Measurements from ENCODE around the gene TBC1D22A.
"Not testable (repeated sequence)": the region's sequence is repeated elsewhere in the genome, so short reads cannot be mapped to it uniquely, and the experiment has no call there.

Gene TBC1D22A

GRCh38 chr22:46813816-46814597 is 51.6 kb downstream of the TBC1D22A start:
- DNase-seq (ENCODE audit: low read depth), result peak; percentile 44

- DNase-seq (ENCODE audit: low read depth), result no peak
Measured at GRCh38 chr22:46815132-46815531, 52.7 kb downstream of the TBC1D22A start.

- no peak for DNase-seq (ENCODE audit: low read depth)
Measured at GRCh38 chr22:46815559-46815895, 53.1 kb downstream of the TBC1D22A start.

DNA sequence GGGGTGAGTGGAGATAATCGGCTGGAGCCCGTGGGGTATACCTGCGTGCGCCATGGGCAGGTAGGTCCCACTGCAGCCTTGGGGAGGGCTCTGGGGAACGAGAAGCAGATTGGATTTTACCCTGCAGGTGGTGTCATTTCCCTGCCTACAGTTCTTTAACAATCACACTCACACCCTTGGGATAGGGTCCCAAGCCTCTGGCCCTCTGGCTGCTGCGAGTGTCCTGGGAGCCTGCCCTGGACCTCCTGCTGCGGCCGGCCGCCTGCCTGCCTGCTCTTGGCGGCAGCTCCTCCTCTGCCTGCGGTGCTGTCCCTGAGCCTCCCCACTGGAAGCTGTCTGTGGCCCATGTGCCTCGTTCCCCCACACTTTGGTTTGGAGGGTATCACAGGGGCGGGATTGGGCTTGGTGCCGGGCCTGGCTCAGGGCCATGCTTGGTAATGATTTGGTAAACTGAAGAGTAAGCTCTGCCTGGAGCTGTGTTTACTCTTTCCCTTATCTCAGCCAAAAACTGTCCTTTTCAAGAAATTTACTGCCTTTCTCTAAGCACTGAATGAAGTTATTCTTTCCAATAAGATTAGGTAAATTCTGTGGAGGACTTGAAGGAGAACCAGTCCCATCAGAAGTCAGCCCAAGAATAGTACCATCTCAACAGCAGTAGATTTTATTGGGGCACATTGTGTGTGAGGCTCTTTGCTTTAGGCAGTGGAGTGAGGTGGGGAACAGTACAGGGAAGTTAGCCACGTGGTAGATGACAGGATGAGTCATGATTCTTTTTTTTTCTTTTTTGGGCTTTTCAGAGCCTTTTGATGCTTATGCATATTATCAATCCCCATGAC is 53.7 kb downstream of the TBC1D22A start:
- peak; percentile 66 for DNase-seq (ENCODE audit: low read depth)

DNA sequence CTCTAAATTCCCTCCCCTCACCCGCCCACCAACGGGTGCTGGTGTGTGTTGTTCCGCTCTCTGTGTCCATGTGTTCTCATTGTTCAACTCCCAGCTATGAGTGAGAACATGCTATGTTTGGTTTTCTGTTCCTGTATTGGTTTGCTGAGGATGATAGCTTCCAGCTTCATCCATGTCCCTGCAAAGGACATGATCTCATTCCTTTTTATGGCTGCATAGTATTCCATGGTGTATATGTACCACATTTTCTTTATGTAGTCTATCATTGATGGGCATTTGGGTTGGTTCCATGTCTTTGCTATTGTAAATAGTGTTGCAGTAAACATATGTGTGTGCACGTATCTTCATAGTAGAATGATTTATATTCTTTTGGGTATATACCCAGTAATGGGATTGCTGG is 54.9 kb downstream of the TBC1D22A start:
- DNase-seq (ENCODE audit: low read depth), result not testable (repeated sequence)

DNA sequence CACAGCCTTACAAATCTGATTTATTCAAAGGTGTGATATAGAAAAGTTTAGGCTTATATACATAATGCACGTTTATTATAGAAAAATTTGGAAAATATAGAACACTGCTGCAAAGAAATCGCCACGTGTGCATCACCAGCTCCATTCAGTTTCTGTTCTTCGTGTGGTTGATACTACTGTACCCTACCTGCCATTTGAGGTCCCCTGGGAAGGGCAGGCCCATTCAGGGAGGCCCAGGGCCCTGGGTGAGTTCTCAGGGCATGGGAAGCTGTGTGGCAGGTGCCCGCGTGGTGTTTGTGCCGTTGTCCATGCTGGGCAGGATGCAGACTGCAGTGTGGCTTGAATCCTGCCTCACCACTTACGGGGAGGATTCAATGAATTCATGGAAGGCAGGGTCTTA is 60.8 kb downstream of the TBC1D22A start:
- no peak for DNase-seq (ENCODE audit: low read depth)

DNA sequence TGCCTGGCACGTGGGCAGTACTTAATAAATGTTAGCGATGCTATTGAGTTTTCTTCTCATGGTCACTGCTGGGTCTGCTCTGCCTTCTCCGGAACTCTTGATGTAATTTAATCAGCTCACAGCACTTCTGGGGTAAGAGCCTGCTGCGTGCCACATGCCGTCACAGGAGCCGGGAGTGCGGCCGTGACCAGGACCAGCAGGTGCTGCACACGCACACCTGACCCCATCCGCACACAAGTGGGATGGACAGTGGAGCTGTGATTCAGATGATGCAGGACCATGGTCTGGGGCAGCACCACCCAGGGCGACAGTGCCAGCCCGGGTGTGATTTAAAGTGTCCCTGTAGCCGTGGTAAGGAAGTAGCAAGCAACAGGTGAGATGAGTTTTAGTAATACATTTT is 61.2 kb downstream of the TBC1D22A start:
- no peak for DNase-seq (ENCODE audit: low read depth)

- DNase-seq (ENCODE audit: low read depth), result no peak
Measured at GRCh38 chr22:46824344-46824909, 62.0 kb downstream of the TBC1D22A start.

DNA sequence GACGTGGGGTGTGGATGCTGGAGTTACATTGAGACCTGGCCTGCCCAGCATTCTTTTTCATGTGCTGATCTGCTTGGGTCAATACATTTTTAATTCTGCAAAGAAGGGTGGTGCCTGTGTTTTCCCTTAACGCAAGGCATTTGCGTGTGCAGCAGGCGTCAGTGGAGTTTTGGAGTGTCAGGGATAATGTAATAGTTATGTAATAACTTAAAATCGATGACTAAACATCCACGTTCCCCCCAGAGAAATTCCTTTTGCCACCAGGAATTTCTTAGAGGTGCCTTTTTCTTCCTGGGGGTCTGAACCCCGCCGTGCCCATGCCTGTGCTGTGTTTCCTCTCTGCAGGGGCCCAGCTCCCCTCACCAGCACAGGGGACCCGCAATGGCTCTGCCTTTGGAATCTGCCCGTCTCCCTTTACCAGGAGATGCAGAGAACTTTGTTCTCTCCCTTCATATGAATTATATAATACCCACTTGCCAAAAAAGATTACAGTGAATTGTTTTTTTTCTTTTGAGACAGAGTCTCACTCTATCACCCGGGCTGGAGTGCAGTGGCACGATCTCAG is 62.6 kb downstream of the TBC1D22A start:
- no peak for DNase-seq (ENCODE audit: low read depth)

GRCh38 chr22:46826438-46827135 is 64.1 kb downstream of the TBC1D22A start:
- no peak for DNase-seq (ENCODE audit: low read depth)

DNA sequence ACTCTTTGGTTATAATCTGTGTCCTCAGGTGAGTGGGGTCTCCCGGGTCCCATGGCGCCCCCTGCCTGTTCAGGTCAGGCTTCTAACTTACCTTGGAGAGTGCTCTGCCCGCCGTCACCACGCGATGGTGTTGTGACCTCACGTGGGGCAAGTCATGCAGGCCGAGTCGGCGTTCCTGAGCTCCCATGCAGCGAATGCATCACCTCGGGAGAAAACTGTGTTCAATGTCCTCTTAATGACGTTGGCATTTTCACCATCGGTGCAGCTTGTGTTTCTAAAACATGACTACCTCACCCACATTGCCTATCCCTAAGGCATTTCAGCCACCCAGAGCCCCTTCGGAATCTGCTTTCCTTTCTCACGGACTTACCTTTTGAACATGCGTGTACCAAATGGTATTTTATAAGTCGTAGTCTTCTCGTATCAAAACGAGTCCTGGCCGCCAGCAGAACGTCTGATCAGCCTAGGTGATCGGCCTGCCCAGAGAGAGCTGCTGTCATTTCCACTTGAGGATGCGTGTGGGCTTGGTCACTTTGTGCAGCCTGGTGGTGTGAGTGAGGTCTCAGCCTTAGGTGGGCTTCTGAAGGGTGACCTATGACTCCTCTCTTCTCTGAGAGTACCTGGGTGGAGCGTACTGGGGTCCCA is 64.8 kb downstream of the TBC1D22A start:
- DNase-seq (ENCODE audit: low read depth), result no peak

- DNase-seq (ENCODE audit: low read depth), result peak; percentile 24
Measured at GRCh38 chr22:46827781-46828180, 65.3 kb downstream of the TBC1D22A start.

DNA sequence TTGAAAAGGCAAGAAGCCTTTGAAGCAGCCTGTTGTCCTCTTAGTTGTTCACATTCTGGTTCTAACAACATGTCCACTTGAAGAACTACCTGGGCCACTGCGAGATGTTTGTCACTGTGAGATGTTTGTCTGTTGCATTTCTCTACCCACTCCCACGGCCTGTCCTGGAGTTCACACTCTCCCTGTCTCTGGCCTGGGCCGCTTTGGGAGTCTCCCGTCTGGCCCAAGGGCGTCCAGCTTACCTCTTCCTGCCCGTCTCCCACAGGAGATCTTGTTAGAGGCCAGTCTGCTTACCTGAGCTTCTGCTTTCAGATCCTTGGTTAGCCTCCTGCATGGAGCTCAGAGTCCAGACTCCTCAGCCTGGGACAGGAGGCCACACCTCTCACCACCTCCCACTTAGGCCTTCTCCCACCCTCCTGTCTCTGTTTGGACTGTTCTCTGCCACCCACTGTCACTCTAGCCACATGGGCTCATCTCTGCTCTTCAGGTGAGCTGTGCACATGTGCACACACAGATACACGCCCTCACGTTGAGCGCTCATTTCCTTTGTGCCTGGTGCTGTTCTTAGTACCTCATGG is 66.0 kb downstream of the TBC1D22A start:
- peak; percentile 4 for DNase-seq (ENCODE audit: low read depth)

DNA sequence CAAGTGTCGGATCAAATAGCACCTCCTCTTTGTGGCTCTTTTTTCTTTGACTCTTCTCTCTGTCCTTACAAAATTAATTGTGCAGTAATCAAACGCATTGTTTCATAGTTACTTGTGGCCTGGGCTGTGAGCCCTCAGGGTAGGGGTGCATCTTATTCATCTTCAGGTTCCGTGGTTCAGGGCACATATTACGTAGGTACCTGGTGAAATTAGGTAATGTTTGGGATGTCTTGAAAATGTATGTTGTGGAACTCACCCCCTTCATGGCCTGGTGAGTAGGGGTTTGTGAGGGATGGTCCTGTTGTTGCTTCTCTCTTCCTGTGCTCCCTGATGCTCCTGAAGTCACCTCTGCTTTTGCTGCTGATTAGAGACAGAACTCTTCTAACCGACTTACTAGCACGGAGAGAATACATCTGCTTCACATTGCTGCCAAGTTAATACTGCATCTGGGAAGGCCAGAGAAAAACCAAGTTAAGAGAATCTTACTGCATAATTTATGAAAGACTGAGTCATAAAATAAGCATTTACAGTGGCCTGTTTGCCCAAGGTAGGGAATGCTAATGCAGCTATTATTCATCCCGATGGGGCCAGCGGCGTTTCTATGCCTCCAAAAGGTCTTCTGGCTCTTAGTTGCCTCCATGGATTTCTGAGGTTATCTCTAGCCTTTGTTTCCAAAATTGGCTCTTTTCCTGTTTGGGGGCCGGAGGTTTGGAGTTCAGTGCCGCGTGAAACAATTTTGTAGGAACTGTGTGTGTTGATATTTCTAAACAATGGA is 66.9 kb downstream of the TBC1D22A start:
- peak; percentile 92 for DNase-seq (ENCODE audit: low read depth)

- peak; percentile 60 for DNase-seq (ENCODE audit: low read depth)
Measured at GRCh38 chr22:46829941-46830715, 67.7 kb downstream of the TBC1D22A start.

DNA sequence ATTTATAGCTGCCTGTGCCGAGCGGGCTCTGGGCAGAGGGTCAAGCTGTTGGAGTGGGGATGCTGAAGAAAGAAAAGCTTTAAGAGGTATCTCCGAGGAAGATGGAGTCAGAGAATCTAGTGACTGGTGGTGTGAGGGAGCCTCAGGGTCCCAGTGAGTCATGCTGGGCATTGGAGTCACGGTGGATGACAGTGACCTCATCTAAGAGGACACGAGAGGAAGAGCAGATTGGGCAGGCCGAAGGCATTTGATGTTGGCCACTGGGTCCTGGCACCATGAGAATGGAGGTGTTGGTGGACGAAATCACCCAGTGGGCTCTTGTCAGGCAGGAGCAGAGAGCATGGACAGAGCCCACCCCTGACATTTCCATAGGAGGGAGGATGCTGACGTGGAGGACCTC is 68.4 kb downstream of the TBC1D22A start:
- DNase-seq (ENCODE audit: low read depth), result peak; percentile 72

GRCh38 chr22:46833228-46833627 is 70.8 kb downstream of the TBC1D22A start:
- peak; percentile 42 for DNase-seq (ENCODE audit: low read depth)

DNA sequence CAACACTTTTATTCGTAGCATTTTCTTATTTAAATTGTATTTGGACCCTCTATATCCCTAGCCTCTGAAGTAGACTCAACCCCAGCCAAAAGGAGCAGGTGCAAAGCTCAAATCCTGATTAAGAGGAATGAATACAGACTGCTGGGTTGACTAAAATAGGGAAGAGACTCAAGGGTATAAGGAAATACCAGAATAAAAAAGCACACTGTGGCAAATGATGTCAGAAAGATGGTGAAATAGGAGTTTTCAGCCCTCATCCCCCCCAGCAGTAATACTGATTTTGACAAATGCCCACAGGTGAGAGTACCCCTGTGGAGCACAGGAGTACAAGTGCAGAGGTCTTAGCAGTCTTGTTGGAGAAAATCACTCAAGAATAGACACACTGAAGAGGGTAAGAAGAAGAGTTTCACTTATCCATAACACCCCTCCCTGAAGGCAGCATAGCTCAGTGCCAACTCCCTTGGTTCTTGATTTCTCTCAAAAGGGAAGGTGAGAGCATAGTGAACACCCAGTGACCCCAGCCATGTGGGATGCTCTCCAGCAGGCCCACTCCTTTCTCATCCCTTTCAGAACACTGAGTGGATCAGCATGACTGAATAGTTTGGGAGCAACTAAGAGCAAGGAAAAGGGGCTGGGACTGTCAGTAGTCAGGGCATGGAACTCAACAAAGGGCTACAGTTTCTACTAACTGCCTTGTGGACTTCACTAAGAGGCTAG is 71.7 kb downstream of the TBC1D22A start:
- DNase-seq (ENCODE audit: low read depth), result no peak

DNA sequence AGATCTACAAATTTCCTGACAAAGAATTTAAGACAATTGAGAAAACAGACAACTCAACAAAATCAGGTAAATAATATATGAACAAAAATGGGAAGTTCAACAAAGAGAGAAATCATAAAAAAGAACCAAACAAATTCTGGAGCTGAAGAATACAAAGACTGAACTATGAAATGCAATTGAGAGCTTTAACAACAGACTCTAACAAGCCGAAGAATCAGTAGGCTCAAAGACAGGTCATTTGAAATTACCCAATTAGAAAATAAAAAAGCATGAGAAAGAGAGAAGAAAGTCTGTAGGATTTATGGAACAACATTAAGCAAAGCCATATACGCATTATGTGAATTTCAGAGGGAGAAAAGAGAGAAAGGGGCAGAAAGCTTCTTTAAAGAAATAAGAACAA is 72.8 kb downstream of the TBC1D22A start:
- DNase-seq (ENCODE audit: low read depth), result no peak

Data from ELR (cell line).